ENCODE data around the gene MICAL3.

DNA sequence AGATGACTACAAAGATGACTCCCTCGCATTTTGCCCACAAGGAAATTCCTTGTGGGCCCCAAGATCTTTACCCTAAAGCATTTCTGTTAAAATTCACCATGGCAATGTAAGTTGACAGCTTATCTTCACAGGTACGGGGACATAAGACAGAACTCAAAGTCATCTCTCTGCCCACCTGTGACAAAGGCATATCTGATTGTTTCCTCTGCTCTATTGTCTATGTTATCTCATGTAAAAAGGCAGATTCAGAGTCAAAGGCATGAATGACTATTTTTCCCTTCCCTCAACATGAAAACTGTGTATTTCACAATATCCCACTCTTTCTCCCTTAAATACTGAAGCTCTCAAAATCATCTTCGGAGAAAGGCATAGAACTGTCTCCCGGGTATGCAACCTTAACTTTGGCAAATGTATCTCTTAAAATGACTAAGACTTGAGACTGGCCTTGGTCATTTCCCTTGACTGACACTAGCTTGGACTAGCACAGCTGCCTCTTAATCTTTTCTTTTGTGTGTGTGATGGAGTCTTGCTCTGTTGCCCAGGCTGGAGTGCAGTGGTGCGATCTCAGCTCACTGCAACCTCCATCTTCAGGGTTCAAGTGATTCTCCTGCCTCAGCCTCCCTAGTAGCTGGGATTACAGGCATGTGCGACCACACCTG lies 103.2 kb downstream of the MICAL3 start:
- TF ChIP-seq SUZ12 (IDR thresholded peaks at IDR 0.05; ENCODE audit: extremely low read depth, insufficient read depth, insufficient read length) (no peak), YY1 (IDR thresholded peaks at IDR 0.05; ENCODE audit: insufficient read depth, insufficient read length) (no peak)

Data from NT2/D1 (cell line).